Activated naive CD4-positive, alpha-beta T cell (primary cell): ENCODE measurements around the gene WFDC2.

ENCODE experiments used
- DNase-seq, 4 experiments: peaks; one replicate each; lab custom pipeline; 2025; lab: John Stamatoyannopoulos, UW

The WFDC2 gene

GRCh38 chr20:45497971-45498494 lies 28.5 kb downstream of the WFDC2 start:
- no peak for DNase-seq

GRCh38 chr20:45500022-45500421 lies 30.5 kb downstream of the WFDC2 start:
- no peak for DNase-seq

- DNase-seq = no peak
These were observed 32.0 kb downstream of the WFDC2 start for GRCh38 chr20:45501600-45501999.

- DNase-seq = no peak
These were observed 33.0 kb downstream of the WFDC2 start for GRCh38 chr20:45502561-45502960.

- no peak for DNase-seq
These were observed 33.9 kb downstream of the WFDC2 start for GRCh38 chr20:45503403-45503802.

GRCh38 chr20:45506398-45506797 lies 36.8 kb downstream of the WFDC2 start:
- no peak for DNase-seq

- DNase-seq = no peak
These were observed 37.7 kb downstream of the WFDC2 start for GRCh38 chr20:45507011-45507820.

- DNase-seq = no peak
These were observed 38.7 kb downstream of the WFDC2 start for GRCh38 chr20:45508068-45508886.

- DNase-seq = no peak
These were observed 39.5 kb downstream of the WFDC2 start for GRCh38 chr20:45509091-45509490.

GRCh38 chr20:45510242-45510862 lies 40.8 kb downstream of the WFDC2 start:
- no peak for DNase-seq

GRCh38 chr20:45515147-45515913 lies 45.8 kb downstream of the WFDC2 start, which contains the start of gene SPINT3:
TSS of gene SPINT3 (minus strand) at chr20:45515622. CDS start at chr20:45515608, 14 bp downstream.
- DNase-seq = no peak

GRCh38 chr20:45518282-45518681 lies 48.7 kb downstream of the WFDC2 start:
- DNase-seq = no peak

- no peak for DNase-seq
These were observed 54.3 kb downstream of the WFDC2 start for GRCh38 chr20:45523821-45524220.

GRCh38 chr20:45527294-45527693 lies 57.7 kb downstream of the WFDC2 start:
- DNase-seq = no peak
